OCI-M2 (cell line): ENCODE measurements around the gene DENND1A.

ENCODE experiments used
- DNase-seq: peaks from one replicate; lab custom pipeline; 2025; ENCODE audit not compliant: unreplicated experiment; lab: John Stamatoyannopoulos, UW

Gene DENND1A

DNA sequence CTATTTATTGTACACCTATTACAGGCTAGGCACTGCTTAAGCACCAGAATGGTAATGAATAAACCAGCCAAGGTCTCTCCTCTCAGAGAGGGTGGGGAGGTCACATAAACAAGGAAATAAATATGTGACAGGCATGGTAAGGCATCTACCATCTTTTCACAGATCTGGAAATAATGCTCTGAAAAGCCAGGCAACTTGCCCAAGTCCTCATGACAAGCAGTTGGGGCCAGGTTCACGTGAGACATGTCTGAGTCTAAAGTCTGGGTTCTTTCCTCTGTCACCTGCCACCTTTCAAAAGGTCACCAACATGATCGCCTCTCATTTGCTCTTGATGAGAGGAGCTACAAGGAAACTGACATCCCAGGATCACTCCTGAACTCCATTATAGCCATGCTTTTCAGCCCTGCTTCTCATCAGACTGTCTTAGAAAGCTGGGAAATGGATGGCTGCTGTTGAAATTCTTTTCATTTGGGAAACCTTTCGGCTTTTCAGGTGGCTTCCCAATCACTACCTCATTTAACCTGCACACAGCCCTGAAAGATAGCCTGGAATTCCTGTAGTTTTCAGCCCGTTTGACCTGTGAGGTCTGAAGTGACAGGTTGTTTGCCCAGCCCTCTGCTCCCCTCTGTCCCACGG is 450.8 kb downstream of the DENND1A start:
- no peak for DNase-seq

DNA sequence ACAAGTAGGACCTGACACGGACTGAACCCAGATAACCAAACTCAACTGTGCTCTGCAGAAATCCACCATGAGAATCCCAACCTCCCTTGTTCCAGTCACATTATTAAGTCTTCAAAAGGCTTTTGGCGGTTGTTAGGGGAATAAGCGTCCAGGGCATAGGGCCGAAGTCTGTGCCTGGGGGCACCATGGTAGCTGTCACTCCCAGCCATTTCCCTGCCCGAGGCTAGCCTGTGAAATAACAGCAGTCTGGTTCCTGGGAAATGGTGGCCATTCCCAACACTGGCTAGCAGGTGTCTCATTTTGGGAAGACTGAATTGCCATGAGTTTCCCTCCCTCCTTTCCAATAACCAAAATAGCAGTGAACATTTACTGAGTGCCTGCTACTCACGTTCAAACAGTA is 451.8 kb downstream of the DENND1A start:
- no peak for DNase-seq

- no peak for DNase-seq
Observed at GRCh38 chr9:123475407-123475806, 454.5 kb downstream of the DENND1A start.

DNA sequence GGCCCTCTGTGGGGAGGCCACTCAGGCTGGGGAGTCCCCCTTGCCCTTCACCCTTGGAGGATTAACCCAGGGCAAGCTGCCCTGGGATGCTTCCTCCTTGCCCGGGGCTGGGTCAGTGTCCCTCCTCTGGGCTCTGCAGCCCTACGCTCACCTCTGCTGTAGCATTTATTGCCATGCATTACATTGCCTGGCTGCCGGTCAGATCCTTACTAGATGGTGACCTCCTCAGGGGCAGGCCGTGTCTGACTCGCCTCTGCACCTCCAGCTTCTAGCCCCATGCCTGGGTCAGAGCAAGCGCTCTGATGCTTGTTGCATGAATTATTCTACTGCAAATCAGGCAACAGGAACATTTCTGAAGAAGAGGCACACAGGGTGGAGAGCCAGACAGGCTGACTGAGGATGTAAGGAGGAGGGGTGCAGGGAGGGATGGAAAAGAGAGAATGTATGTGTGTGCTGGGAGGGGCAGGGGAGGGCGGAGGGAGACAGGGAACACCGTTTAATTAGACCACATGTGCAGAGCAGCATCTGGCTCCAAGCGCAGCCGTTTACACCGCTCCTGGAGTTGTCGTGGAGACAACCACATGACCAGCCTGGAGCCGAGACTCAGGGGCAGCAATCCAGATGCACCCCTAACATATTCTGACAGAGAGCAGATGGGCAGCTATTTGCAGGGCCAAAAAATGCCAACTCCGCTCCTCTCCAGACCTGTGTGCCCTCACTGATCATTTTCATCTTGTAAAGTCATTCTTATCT is 456.9 kb downstream of the DENND1A start:
- no peak for DNase-seq

DNA sequence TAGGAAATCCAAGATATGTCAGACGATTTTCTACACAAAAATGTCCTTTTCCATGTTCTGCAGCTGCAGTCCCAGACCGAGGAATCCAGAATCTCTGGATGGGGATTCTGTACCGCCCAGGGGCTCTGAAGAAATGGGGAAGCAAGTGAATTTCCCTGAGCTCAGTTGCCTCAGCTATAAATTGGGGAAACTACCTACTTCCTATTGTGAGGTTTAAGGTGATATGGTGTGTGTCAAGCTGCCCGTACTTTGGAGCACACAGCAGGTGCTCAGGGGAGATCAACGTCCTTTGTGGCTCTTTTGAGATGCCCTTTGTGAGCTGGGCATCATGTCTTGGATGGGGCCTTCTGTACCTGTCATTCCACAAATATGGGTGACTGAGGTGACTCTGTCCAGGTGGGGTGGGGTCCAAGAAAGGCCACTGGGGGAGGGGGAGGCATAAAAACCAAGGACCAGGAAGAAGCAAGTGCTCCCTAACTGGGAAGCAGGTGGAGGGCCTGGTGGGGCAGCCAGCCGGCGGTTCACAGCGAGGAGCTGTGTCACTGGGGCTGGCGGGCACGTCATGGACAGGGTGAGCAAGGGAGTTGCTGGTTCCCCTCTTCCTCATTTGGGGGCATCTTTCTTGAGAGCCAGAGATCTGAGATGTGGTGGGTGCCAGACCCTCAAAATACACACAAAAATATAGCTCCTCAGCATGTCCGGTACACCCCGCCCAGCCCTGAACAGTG is 457.9 kb downstream of the DENND1A start:
- DNase-seq, result no peak

- no peak for DNase-seq
Observed at GRCh38 chr9:123470991-123471770, 458.7 kb downstream of the DENND1A start.

DNA sequence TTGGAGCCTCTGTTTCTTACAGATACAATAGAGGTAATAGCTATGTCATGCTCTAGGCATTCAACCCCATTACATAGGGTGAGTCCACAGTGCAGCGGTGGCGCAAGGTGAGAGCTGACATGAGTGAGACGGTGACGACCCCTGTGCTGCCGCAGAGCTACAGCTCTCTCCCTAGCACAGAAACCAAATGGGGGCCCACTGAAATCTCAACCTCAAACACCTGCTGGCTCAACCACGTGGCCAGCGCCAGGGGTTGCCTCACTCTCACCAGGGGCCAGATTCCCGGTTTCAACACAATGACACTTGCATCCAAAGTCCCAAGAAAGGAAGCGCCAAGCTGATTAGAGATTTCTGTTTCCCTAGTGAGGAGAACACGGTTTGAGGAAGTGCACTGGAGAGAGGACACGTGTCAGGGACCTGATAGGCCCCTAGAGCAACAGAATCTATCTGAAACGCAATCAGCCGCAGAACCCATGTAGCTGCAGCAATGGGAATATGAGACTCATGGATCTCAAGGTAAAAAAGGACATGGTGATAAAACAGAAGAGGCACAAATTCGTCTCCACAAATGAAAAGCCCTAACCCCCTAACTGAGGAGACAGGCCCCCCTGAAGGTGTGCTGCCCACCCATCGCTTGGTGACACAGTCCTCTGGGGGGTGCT is 459.7 kb downstream of the DENND1A start:
- no peak for DNase-seq

DNA sequence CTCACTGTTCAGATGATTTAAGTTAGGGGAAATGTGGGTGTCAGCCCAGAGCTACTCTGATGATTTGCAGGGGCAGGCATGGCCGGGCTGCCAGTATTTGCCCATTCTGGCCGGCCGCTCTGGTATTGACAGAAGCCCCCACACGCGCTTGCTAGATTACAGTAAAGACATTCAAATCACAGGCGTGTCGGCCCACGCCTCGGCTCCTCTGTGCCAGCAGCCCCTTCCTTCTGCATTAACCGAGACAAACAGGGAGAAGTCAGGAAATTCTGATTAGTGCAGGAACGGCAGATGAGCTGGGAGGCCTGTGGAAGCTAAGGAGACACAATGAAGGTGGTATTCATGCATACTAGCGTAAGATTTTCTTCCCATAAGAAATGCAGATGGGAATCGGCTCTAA is 460.6 kb downstream of the DENND1A start:
- no peak for DNase-seq

DNA sequence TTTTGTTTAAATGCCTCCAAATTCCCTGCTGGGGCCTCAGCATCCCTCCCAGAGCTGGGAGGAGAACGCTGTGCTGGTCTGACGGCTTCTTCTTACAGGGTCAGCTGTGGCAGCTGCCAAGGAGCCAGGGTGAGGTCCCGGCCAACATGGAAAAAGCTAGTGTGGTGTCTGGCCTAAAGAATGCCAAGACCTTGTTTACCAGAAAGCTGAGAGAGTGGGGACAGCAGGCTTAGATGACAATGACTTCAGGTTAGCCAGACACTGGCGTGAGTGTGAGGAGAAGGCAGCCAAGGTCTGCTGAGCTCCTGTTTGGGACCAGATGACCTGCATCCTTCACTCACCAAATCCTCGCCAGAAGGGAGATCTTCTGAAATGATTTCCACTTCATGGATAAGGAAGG is 461.4 kb downstream of the DENND1A start:
- no peak for DNase-seq

GRCh38 chr9:123465304-123465703 is 464.6 kb downstream of the DENND1A start:
- no peak for DNase-seq

GRCh38 chr9:123460091-123460490 is 469.8 kb downstream of the DENND1A start:
- no peak for DNase-seq

GRCh38 chr9:123457583-123457982 is 472.3 kb downstream of the DENND1A start:
- DNase-seq, result no peak

GRCh38 chr9:123456011-123456410 is 473.9 kb downstream of the DENND1A start:
- DNase-seq, result no peak

DNA sequence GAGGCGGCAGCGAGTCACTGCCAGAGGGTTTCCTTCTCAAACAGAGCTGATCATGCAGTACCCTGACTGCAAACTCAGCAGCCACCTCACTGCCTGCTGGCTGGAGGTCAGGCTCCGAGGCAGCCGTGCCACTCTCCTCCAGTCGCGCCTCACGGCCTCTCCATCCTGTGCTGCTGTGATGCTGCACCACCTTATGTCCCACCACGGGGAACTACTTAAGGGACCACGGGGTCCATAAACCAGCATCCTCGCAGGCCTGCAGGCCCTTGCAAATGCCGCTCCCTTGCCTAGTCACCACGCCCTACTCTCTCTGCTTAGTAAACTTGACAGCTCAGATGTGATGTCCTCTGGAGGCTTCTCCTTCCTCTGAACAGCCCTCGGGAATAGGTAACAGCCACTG is 474.7 kb downstream of the DENND1A start:
- no peak for DNase-seq

DNA sequence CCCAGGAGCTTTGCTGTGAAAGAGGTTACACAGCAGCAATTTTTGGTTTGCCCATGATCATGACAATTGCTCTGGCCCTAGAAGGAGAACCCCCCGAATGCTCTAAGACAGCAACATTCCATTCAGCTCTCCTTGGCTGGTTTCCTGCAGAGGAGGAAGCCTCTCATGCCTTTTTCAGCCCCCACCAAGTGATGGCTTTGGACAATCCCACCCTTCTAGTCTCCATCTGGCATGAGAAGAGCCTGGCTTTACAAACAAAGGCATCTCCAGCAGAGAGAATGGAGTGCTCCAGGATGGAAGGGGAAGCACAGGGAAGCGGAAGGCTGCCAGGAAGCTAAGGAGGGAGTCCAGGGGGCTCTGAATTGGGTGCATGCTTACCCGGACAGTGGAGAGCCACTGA is 475.6 kb downstream of the DENND1A start:
- DNase-seq, result no peak

- DNase-seq, result no peak
Observed at GRCh38 chr9:123453831-123454321, 476.1 kb downstream of the DENND1A start.

- no peak for DNase-seq
Observed at GRCh38 chr9:123453076-123453667, 476.8 kb downstream of the DENND1A start.

DNA sequence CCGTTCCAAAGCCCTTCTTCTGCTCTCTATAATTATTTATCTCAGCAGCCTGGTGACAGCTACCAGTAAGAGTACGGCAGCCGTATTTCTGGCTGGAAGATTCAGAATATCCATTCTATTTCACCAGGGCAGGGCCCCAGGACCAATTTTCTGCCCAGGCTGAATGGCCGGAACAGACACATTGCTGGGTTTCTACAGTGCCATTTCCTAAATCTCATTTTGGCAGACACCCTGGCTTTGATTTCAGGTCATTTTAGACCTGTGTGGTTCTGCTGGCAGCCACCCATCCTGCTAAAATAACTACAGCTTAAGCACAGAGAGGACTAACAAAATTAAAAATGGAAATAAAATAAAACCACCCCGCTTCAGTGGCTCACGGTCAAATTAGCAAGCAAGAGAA is 478.9 kb downstream of the DENND1A start:
- no peak for DNase-seq

- no peak for DNase-seq
Observed at GRCh38 chr9:123450098-123450770, 479.7 kb downstream of the DENND1A start.
